HUES48 (cell line): Measurements from ENCODE around the gene KRTAP4-9.
"Not testable (repeated sequence)": the region's sequence is repeated elsewhere in the genome, so short reads cannot be mapped to it uniquely, and the experiment has no call there.

Source experiments
- H3K27ac ChIP-seq: one replicate; pipeline ENCODE4 v1.7.0; 2013; ENCODE audit warnings: low read depth, low read length, inconsistent platforms
- H3K27me3 ChIP-seq: 2 replicates; pipeline ENCODE4 v1.6.1; 2013; ENCODE audit warnings: mild to moderate bottlenecking, low read length; ENCODE audit not compliant: control insufficient read depth, insufficient read depth
- H3K36me3 ChIP-seq: 2 replicates; pipeline ENCODE4 v1.6.1; 2013; ENCODE audit warnings: low read length; ENCODE audit not compliant: control insufficient read depth, insufficient read depth
- H3K4me1 ChIP-seq: 2 replicates; pipeline ENCODE4 v1.6.1; 2013; ENCODE audit warnings: mild to moderate bottlenecking, low read length; ENCODE audit not compliant: control insufficient read depth, insufficient read depth
- H3K4me3 ChIP-seq: 2 replicates; pipeline ENCODE4 v1.5.1; 2013; ENCODE audit warnings: mild to moderate bottlenecking, low read depth, low read length
- H3K9ac ChIP-seq: 2 replicates; pipeline ENCODE4 v1.6.1; 2013; ENCODE audit warnings: mild to moderate bottlenecking, low read depth, low read length, moderate library complexity
- H3K9me3 ChIP-seq: 2 replicates; pipeline ENCODE4 v1.6.1; 2013; ENCODE audit warnings: low read length; ENCODE audit not compliant: control insufficient read depth, insufficient read depth

Gene KRTAP4-9

GRCh38 chr17:41118721-41119120, 13.5 kb downstream of the KRTAP4-9 start:
- Histone ChIP-seq H3K27ac (no peak overlapping the region), H3K36me3 (no peaks in the 10 kb centered on the region), H3K4me1 (no peaks in the 10 kb centered on the region), H3K9me3 (no peaks in the 10 kb centered on the region; the same call in 1 of the 2 replicates), H3K4me3 (no peak overlapping the region), H3K27me3 (no peaks in the 10 kb centered on the region), H3K9ac (no peak overlapping the region)

DNA sequence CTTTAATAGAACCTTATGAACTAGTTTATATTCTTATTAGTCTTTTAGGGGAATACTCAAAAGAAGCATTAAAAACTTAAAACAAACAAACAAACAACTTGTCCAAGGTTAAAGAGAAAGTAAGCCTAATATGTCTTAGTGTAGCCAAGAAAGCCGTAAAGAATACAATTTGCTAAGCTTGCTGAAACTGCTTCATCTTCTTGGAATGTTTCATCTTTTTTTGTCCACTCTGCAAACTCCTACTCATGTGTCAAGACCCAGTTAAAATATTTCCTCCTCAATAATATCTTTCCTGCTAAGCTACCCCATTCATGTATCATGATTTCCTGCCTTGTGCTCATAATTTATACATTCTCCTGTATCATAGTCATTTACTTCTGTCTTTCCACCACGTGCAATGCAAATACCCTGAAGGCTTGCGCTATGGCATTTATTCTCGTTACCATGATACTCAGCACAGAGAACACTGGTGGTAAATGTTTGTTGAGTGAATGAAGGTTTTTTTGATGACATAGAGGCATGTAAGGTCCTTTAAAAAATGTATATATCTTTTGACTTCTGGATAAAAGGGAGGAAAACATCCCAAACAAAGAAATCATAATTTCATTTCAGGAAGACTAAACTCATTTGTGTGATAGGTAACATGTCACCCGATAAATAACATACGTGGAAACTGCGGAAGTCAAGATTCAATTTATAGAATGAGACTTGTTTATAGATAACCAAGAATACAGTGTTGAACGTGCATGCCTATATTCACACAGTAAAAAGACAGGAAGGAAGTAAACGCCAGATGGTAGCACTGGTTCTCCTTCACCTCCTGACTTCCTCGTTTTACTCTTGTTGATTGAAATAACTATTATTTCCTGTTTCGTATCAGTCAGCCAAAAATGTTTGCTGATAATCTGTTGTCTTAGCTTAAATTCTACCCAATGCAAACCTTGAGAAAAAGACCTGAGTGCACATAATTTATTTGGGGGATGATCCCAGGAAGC, 14.8 kb downstream of the KRTAP4-9 start:
- H3K27me3 ChIP-seq, H3K27ac ChIP-seq, H3K9me3 ChIP-seq, H3K9ac ChIP-seq, H3K36me3 ChIP-seq, H3K4me3 ChIP-seq, H3K4me1 ChIP-seq: not testable (repeated sequence)

GRCh38 chr17:41121742-41122141, 16.6 kb downstream of the KRTAP4-9 start:
- Histone ChIP-seq H3K4me1 (no peaks in the 10 kb centered on the region), H3K27me3 (no peaks in the 10 kb centered on the region), H3K36me3 (no peaks in the 10 kb centered on the region), H3K4me3 (no peak overlapping the region), H3K9ac (no peak overlapping the region), H3K9me3 (peaks cover 3% of the 10 kb centered on the region; the same call in 1 of the 2 replicates), H3K27ac (no peak overlapping the region)

GRCh38 chr17:41123292-41123990, 18.3 kb downstream of the KRTAP4-9 start:
- not testable (repeated sequence) for H3K36me3 ChIP-seq, H3K9me3 ChIP-seq, H3K4me3 ChIP-seq, H3K4me1 ChIP-seq, H3K9ac ChIP-seq, H3K27ac ChIP-seq, H3K27me3 ChIP-seq

DNA sequence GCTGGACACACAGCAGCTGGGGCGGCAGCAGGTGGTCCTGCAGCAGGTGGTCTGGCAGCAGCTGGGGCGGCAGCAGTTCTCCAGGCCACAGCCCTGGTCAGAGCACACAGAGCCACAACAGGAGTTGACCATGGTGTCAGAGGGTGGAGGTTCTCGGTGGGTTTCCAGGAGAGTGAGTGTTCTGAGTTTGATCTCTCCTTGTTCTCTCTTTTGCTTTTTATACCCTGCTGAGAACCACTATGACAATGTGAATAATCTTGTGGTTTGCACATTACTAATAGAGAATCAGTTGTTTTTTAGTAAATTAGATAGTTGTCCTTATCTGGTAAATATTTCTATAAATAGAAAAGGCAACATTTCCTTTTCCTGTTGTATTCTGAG, 18.8 kb downstream of the KRTAP4-9 start, which contains the start of gene KRTAP4-12:
Gene KRTAP4-12 (minus strand): TSS at position 192 of the 381 bp plus-strand sequence. CDS start 60 bp downstream, at position 132.
- H3K27me3 ChIP-seq, H3K4me1 ChIP-seq, H3K27ac ChIP-seq, H3K9me3 ChIP-seq, H3K4me3 ChIP-seq, H3K36me3 ChIP-seq, H3K9ac ChIP-seq: not testable (repeated sequence)

DNA sequence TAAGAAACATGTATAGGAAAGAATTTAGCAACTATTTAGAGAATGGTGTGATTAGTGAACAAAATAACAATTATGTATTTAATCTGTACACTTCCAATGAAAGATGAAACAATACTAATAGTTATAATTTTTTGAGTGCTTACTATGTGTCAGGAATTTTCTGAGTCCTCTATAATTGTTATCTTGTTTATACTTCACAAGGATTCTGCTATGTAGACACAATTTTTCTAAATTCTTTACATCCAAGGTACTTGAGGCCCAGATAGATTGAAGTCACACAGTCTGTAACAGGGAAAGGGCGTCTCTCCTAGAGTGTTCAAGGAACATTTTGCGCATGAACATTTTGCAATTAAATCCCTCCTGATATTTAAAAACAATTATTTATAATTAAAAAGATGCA, 19.9 kb downstream of the KRTAP4-9 start:
- Histone ChIP-seq H3K9me3 (peaks cover 3% of the 10 kb centered on the region; the same call in 1 of the 2 replicates), H3K27me3 (no peaks in the 10 kb centered on the region), H3K4me3 (no peak overlapping the region), H3K4me1 (no peaks in the 10 kb centered on the region), H3K9ac (no peak overlapping the region), H3K36me3 (no peaks in the 10 kb centered on the region), H3K27ac (no peak overlapping the region)

DNA sequence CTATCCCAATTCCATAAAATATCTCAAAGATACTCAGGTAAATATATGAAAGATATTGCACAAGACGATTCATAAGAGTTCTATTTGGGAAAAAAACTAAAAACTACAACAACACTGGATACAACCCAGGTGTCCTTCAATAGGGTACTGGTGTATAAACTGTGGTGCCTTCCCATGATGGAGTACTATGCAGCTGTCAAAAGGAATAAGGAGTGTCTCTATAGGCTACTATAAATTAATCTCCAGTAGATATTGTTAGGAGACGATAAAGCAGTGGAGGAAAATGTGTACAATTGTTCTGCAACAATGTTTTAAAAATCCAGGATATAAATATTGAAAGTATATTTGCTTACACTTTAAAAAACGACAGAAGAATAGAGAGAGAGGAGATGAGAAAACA, 21.2 kb downstream of the KRTAP4-9 start:
- Histone ChIP-seq H3K9me3 (peaks cover 3% of the 10 kb centered on the region; the same call in 1 of the 2 replicates), H3K9ac (no peak overlapping the region), H3K4me1 (no peaks in the 10 kb centered on the region), H3K36me3 (no peaks in the 10 kb centered on the region), H3K27me3 (no peaks in the 10 kb centered on the region), H3K4me3 (no peak overlapping the region), H3K27ac (no peak overlapping the region)

GRCh38 chr17:41127371-41127770, 22.2 kb downstream of the KRTAP4-9 start:
- Histone ChIP-seq H3K27me3 (no peaks in the 10 kb centered on the region), H3K36me3 (no peaks in the 10 kb centered on the region), H3K9me3 (peaks cover 3% of the 10 kb centered on the region; the same call in 1 of the 2 replicates), H3K4me3 (no peak overlapping the region), H3K27ac (no peak overlapping the region), H3K4me1 (no peaks in the 10 kb centered on the region), H3K9ac (no peak overlapping the region)

DNA sequence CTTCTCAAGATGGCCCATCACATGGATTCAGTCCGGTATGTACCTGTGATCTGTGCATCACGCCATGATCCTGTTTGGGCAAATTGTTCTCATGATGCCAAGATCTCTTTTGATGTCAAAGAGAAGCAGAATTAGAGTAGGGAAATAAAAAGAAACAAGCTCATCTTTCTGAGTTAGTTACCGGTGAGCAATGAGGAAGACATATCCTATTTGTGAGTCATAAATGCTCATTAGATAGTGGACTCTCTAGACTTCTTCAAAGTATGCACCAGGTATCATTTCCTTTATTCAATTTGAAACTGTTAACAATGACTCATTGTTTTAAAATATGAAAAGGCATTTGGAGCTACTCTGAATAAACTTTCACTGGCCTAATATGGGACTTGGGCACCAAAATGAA, 26.8 kb downstream of the KRTAP4-9 start:
- Histone ChIP-seq H3K36me3 (no peaks in the 10 kb centered on the region), H3K27ac (no peak overlapping the region), H3K9me3 (no peaks in the 10 kb centered on the region), H3K4me1 (no peaks in the 10 kb centered on the region), H3K9ac (no peak overlapping the region), H3K27me3 (no peaks in the 10 kb centered on the region), H3K4me3 (no peak overlapping the region)

GRCh38 chr17:41133880-41134735, 28.9 kb downstream of the KRTAP4-9 start:
- H3K9me3 ChIP-seq, result no peaks in the 10 kb centered on the region
- H3K9ac ChIP-seq, result no peak overlapping the region
- no peak overlapping the region for H3K27ac ChIP-seq
- H3K4me3 ChIP-seq, result no peak overlapping the region
- no peaks in the 10 kb centered on the region for H3K36me3 ChIP-seq
- no peaks in the 10 kb centered on the region for H3K27me3 ChIP-seq
- no peaks in the 10 kb centered on the region for H3K4me1 ChIP-seq
